ENCODE measurements around the gene KDM6A.
A peak's percentile ranks its signal among the peaks of the same experiment; 100 is the strongest.

- TF ChIP-seq CTCF (optimal IDR thresholded peaks at IDR 0.05 in 1 of 3, IDR thresholded peaks at IDR 0.05 in 1 of 3, conservative IDR thresholded peaks at IDR 0.05 in 1 of 3; ENCODE audit: extremely low read depth in 1 of 3, insufficient read depth in 2 of 3, low read length in 3 of 3) (peak in 1 of 3 experiments; percentile 22), EZH2 (IDR thresholded peaks at IDR 0.05; ENCODE audit: low read length) (no peak)
These were observed 62.7 kb downstream of the KDM6A start for GRCh38 chrX:44935640-44936039.
